GM19455 (cell line): ENCODE measurements around the gene RBM14.
"Not testable (repeated sequence)": the region's sequence is repeated elsewhere in the genome, so short reads cannot be mapped to it uniquely, and the experiment has no call there.

ENCODE experiments used
- ATAC-seq: cut with Tn5 transposase; IDR thresholded peaks from one replicate; pipeline ENCODE4 v1.9.1; 2021; ENCODE audit not compliant: unreplicated experiment

RBM14 gene, protein sequence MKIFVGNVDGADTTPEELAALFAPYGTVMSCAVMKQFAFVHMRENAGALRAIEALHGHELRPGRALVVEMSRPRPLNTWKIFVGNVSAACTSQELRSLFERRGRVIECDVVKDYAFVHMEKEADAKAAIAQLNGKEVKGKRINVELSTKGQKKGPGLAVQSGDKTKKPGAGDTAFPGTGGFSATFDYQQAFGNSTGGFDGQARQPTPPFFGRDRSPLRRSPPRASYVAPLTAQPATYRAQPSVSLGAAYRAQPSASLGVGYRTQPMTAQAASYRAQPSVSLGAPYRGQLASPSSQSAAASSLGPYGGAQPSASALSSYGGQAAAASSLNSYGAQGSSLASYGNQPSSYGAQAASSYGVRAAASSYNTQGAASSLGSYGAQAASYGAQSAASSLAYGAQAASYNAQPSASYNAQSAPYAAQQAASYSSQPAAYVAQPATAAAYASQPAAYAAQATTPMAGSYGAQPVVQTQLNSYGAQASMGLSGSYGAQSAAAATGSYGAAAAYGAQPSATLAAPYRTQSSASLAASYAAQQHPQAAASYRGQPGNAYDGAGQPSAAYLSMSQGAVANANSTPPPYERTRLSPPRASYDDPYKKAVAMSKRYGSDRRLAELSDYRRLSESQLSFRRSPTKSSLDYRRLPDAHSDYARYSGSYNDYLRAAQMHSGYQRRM

DNA sequence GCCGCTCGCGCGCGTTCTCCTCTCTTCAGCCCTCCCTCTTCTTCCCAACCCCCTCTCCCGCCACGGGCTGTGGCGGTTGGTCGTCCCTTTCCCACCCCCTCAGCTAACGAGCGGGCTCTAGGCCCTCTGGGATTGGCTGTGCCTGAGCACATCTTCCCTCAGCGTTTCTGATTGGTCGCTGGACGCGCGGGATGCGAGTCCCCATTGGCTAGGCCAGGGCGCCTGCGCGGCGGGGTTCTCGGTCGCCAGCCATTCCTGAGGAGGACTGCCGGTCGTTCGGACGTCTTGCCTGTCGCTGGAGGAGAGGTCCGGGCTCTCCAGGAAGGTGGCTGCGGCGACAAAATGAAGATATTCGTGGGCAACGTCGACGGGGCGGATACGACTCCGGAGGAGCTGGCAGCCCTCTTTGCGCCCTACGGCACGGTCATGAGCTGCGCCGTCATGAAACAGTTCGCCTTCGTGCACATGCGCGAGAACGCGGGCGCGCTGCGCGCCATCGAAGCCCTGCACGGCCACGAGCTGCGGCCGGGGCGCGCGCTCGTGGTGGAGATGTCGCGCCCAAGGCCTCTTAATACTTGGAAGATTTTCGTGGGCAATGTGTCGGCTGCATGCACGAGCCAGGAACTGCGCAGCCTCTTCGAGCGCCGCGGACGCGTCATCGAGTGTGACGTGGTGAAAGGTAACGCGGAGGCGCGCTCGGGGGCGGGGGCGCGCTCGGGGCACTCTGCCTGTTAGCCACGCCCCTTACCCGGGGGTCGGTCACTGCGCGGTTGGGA is at the start of gene RBM14:
TSS of gene RBM14 (plus strand) at position 252 of the 776 bp plus-strand sequence. CDS start at position 343, 91 bp downstream.
- ATAC-seq, result peak; percentile 78

DNA sequence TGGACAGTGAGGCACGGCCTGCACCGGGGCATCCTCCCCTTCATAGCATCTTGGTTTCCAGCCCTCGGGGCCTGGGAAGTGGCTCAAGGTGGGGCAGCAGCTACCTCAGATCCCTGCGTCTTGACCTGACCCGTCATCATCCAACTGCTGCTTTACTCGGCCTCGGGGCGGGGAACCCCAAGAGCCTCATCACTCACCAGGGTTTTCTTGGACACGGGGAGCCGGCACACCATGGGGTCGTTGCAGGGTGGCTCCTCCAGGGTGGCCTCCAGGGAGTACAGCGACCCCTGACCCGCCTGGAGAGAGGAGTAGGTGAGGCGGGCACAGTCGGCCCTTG is 48.7 kb upstream of the RBM14 start:
- no peak for ATAC-seq

DNA sequence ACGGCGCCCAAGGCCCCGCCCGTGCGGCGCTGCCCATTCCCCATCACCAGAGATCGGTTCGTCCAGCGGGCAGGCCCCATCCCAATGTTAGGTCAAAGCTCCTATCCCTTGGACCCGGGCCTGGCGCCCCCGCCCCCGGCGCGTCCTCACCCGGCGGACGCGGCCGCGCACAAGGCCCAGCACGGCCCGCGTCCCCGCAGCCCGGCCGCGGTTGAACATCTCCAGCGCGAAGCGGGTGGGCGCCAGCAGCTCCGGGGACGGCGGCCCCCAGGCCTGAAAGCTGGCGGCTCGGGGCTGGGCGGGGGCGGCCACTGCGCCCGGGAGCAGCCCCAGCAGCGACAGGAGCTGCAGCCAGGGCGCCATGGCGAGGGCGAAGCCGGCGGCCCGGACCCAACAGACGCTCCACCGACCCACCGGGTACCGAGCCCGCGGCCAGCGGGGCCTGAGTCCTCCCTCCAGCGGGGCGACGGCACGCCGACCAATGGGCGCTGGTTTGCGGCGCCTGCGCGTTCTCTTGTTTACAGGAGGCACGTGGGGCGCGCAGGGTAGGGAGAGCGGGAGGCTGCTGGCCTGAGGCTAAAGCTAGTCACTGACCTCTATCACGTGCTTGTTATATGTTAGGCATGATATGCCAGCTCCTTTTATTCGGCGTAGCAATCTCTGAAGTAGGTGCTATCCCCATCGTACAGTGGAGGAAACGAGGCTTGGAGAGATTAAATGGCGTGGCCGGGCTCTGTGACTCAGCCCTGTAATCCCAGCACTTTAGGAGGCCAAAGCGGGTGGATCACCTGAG is 48.1 kb upstream of the RBM14 start, which contains the start of gene CTSF:
TSS of gene CTSF (minus strand) at position 483 of the 793 bp plus-strand sequence. CDS start at position 363, 120 bp downstream.
- no peak for ATAC-seq

DNA sequence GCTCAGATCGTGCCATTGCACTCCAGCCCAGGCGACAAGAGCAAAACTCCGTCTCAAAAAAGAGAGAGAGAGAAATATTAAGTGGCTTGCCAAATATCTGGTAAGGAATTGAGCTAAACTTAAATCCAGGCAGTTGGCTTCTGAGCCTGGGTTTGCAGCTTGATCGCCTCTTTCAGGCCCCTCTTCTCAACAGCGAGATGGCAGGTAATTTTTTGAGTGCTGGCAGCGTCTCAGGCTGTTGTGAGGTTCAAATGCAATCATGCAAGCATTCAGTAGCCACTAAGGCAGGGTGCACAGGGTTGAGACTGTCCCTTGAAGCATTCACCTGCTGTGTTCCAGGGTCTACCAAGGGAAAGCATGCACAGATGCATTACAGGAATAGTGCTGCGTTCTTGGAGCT is 47.4 kb upstream of the RBM14 start:
- no peak for ATAC-seq

DNA sequence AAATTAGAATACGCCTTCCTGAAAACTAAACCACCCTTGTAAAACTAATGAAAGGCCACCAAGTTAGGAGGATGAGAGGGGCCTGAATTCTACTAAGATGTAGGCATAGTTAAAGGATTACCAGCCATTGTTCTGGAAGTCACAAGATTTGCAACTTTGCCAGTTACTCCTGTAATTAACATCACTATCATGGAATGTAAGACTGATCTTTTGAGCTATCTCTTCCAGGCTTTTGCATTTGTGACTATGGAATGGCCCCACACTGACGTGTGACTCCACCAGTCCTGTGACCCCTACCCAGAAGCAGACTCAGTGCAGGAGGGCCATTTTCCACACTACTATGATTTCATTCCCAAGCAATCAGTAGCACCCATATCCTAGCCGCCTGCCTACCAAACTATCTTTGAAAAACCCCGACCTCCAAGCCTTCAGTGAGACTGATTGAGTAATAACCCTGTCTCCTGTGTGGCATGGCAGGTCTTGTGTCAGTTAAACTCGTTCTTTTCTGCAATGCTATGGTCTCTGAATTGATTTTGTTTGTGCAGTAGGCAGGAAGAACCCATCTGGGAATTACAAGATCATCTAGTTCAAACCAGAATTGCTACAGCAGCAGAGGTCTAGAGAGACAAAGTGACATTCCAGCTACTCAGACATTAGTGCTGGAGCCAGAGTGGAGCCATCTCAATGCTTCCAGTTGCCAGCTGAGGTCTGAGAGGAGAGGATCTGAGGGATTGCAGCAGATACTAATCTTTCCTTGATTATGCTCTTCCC is 46.2 kb upstream of the RBM14 start:
- ATAC-seq, result no peak

DNA sequence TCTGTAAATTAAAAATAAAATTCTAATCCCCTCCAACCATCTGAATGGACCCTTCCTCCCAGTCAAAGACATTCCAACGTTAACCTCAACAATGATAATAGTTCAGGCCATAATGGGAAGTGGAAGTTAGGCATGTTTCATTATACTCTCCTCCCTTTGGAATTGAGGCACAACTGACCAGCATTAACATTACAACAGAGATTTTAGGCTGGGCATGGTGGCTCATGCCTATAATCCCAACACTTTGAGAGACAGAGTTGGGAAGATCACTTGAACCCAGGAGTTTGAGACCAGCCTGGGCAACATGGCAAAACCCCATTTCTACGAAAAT is 45.6 kb upstream of the RBM14 start:
- no peak for ATAC-seq

DNA sequence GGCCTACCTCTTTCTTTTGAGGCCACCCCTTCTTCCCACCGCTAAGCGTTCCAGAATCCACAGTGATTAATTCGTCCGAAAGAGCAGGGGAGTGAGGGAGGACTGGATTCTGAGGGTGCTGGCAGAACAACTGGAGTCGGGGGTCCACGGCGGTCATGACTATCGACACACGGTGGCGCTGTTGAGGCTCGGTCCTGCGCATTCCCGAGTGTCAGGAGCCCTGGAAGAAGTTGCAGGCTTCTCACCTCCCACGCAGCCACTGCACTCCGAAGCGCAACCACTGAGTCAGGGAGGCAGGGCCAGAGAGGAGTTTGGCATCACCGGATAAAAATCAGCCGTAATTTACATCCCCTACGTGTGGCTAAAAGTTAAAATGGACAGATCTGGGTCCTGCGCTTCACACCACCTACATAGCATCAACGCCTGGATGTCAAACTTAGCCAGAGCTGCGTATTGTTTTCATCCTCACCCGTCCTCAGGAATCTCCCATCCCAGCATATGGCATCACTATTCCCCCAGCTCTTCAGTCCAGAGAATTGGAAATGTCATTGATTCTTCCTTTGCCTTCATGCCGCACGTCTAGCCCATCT is 37.3 kb upstream of the RBM14 start:
- no peak for ATAC-seq

DNA sequence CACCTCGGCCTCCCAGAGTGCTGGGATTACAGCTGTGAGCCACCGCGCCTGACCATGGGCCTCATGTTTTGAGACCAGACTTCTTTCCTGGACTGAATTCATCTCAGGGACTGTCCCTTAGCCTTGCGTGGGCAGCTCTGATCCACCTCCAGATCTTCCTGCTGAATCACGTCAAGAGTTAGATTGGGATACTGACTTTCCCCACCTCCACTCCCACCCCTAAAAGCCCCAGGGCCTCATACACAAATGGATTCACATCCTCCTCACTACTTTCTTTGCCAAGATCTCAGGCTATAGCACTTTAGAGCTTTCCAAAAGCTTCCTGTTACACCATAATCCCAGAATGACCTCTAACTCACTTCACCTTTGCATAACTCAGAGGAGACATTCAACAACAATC is 35.6 kb upstream of the RBM14 start:
- ATAC-seq, result no peak

DNA sequence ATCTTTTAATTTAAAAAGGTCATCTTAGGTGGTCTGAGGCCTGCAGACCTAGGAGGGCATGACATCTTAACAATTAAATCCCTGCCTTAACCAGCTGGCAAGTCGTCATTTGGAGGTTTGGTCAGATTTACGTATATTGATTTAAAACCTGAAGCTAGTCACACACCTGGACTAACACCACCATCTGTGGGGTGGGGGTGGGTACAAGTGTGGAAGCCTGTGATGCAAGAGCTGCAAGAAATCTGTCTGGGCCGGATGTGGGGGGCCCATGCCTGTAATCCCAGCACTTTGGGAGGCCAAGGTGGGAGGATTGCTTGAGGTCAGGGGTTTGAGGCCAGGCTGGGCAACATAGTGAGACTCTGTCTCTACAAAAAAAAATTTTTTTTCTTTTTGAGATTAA is 35.2 kb upstream of the RBM14 start:
- no peak for ATAC-seq

DNA sequence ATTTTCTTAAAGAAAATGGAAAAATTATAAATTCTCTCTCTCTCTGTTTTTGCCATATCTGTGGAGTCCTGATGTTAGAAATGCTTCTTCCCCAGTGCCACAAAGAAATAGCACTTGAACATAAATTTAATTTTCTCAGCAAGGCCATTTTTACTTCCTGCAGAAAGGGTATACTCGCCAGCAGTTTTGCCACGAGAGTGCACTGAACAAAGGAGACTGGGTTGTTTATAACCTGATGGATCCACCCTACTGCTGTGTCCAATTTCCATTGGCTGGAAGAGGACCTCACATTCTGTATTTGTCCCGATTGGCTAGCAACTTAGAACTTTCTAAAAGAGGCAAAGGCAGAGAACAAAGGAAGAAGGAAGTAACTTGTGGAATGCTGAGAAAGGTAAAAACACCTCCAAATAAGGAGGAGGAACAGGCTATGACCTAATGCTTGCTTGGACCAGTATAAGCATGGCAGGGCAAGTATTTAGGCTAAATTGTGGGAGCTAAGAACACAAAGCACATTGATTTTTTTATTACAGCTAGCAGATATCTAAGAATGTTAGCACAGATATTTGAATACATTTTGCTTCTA is 33.8 kb upstream of the RBM14 start:
- not testable (repeated sequence) for ATAC-seq

DNA sequence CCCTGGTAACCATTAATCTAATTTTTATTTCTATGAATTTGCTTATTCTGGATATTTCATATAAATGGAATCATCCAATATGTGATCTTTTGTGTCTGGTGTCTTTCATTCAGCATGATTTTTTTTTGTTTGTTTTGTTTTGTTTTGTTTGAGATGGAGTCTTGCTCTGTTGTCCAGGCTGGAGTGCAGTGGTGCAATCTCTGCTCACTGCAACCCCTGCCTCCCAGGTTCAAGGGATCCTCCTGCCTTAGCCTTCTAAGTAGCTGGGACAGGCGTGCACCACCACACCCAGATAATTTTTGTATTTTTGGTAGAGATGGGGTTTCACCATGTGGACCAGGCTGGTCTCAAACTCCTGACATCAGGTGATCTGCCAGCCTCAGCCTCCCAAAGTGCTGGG is 31.0 kb upstream of the RBM14 start:
- not testable (repeated sequence) for ATAC-seq

DNA sequence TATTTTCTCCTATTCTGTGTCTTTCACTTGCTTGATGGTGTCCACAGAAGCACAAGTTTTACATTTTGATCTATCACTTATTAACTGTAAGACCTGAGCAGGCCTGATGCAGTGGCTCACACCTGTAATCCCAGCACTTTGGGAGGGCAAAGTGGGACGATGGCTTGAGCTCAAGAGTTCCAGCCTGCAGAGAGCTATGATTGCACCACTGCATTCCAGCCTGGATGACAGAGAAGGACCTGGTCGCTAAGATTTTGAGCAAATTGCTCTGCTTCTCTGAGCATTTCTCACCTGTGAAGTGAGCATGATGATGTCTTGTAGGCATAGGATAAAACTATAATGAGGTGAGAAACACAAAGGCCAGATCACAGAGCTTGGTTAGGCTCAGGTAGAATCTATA is 30.3 kb upstream of the RBM14 start:
- ATAC-seq, result no peak

DNA sequence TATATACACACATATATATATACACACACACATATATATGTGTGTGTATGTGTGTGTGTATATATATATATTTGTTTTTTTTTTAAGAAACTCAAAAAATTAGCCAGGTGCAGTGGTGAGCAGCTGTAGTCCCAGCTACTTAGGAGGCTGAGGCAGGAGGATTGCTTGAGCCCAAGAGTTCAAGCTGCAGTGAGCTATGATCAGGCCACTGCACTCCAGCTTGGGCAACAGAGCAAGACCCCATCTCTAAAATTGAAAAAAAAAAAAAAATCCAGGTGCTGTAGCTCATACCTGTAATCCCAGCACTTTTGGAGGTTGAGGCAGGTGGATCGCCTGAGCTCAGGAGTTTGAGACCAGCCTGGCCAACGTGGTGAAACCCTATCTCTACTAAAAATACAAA is 27.1 kb upstream of the RBM14 start:
- not testable (repeated sequence) for ATAC-seq

DNA sequence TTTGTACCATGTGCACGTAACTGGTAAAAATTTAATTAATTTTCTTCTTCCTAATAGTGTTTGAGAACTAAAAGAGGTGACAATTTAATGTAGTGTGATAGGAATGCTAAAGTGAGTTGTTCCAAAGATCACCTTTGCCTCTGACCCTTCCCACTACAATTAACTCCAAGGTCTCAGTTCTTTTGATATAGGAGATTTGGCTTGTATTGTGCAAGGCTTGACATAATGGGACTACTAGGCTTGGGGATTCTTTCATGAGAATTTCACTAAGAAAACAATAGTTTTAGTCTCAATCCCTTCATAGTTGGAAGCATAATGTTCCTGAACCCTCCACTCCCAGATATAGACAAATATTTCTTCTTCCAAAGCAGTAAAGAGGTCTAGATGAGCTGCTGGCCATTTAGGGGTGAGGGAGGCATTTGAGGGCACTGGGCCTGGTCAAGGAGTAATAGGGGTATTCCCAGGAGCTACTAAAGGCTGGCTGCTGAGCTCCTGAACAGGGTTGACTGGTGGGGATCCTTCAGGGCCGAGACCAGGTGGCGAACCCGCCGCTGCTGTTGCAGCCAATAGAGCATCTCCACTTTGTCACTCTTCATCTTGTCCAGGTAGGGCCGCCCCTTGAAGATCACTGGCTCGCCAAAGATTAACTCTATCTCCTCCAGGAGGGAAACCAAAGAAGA is 26.3 kb upstream of the RBM14 start:
- no peak for ATAC-seq

DNA sequence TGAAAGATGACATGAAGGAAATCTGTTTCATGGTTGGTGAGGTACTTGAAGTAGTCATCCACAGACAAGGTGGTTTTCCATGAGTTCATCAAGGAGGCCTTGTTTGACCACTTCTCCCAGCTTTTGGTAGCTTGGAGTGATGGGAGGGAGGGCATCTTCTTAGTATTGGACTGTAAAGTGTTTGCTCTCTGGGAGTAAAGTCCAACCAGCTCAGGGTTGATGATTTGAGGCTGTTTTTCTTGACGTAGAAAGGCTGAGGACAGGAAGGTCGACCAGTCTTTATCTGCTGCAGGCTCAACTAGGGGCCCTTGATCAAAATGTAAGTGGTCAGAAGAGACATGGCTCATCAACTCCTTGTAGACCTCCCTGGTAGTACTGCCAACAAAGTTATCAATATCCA is 25.3 kb upstream of the RBM14 start:
- ATAC-seq, result no peak

DNA sequence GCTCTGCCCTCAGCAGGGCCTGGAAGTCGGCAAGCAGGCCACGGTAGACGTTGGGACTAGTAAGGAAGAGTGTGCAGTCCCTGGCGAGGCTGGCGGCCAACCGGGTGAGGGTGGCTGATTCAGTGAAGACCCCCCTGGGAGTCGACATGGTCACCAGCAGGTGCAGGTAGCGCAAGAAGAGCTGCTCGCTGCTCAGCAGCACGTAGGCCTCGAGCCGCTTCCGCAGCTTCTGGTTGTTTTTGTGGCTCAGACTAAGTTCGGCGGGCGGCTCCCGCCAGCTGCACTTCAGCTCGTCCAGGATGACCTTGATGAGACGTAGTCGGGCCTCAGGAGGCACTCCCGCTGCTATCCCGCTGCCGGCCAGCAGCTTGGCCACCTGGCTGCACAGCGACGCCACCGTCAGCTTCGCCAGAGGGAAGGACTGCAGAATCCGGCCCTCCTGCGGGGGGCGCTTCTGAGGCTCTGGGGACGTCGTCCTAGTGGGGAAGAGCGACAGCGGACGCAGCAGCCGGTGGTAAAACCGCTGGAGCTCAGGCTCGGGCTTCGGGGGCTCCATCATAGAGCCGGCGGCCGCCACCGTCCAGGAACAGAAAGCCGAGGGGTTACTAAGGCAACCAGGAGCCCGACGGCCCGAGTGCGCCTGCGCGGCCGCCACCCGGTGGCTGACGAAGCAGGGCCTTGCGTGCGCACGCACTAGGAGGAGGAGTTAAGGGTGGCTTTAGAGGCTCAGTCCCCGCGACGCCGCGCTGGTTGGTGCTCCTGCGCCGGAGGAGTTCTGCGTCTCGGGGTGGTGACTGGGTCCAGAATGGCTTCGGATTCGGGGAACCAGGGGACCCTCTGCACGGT is 23.8 kb upstream of the RBM14 start, which contains the start of the genes CCDC87 and CCS:
TSS of gene CCDC87 (minus strand) at position 607 of the 846 bp plus-strand sequence. CDS start at position 559, 48 bp downstream.
TSS of gene CCS (plus strand) at position 729 of the 846 bp plus-strand sequence. CDS start at position 806, 77 bp downstream.
- ATAC-seq, result peak; percentile 96

DNA sequence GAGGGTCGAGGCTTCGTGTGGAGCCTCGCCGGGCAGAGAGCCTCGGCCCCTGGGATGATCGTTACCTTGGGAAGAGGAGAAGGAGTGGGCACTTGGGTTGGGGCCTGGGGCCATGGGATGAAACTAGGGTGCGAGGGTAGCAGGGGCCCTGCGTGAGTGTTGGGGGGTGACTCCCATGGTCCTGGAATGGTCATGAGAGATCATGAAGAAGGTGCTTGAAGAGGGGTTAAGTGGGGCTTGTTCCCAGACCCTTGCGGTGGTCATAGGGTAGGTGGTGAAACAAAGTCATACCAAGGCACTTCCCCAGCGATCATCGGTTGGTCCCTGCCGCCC is 23.2 kb upstream of the RBM14 start:
- no peak for ATAC-seq

DNA sequence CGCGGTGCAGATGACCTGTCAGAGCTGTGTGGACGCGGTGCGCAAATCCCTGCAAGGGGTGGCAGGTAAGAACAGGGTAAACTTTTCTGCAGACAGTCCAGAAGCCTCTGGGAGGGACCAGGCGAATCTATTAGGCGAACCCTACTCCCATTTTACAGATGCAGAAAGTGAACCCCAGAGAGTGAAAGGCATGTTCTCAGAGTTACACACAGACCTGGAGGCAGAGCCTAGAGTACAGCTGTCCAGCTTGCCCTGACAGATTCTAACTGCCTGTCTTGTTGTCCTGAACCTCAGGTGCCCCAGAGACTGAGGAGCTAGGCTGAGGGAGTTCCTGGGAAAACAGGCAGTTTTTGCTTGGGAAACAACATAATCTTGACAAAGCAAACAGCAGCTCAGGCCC is 22.8 kb upstream of the RBM14 start:
- no peak for ATAC-seq
